SK-N-SH treated with all-trans-retinoic acid at 6 μM for 48 hours (cell line): ENCODE measurements around the gene CHID1.

Source experiments
- CSDC2 ChIP-seq: fragments of 250-450 bp; sonication (Bioruptor Pico); IDR thresholded peaks from 2 replicates; pipeline ENCODE4 v1.5.0; 2020; ENCODE audit warnings: mild to moderate bottlenecking, moderate library complexity
- ESRRG ChIP-seq: fragments of 250-450 bp; sonication (Bioruptor Pico); IDR thresholded peaks from 2 replicates; pipeline ENCODE4 v1.6.1; 2021; ENCODE audit warnings: mild to moderate bottlenecking
- GLIS3 ChIP-seq: fragments of 250-450 bp; sonication (Bioruptor Pico); IDR thresholded peaks from 2 replicates; pipeline ENCODE4 v1.5.0; 2020; ENCODE audit warnings: mild to moderate bottlenecking, moderate library complexity
- OSR1 ChIP-seq: fragments of 250-450 bp; sonication (Bioruptor Pico); IDR thresholded peaks from 2 replicates; pipeline ENCODE4 v1.8.0; 2022; ENCODE audit warnings: moderate library complexity, mild to moderate bottlenecking, inconsistent platforms
- RARB ChIP-seq: fragments of 250-450 bp; sonication (Bioruptor Pico); IDR thresholded peaks from 2 replicates; pipeline ENCODE4 v1.8.0; 2021; ENCODE audit warnings: mild to moderate bottlenecking, moderate library complexity
- SNAI2 ChIP-seq: fragments of 250-450 bp; sonication (Bioruptor Pico); IDR thresholded peaks from 2 replicates; pipeline ENCODE4 v1.5.0; 2020; ENCODE audit warnings: mild to moderate bottlenecking, moderate library complexity
- ZNF70 ChIP-seq: fragments of 450-650 bp; formaldehyde crosslinking; IDR thresholded peaks from 2 replicates; pipeline ENCODE4 v1.5.0; 2020; ENCODE audit warnings: mild to moderate bottlenecking, moderate library complexity
- ZNF8 ChIP-seq: fragments of 450-650 bp; formaldehyde crosslinking; IDR thresholded peaks from 2 replicates; pipeline ENCODE4 v1.5.0; 2020; ENCODE audit warnings: mild to moderate bottlenecking, moderate library complexity
- TF ChIP-seq, protein P1 (sequence below): fragments of 250-450 bp; sonication (Bioruptor Pico); IDR thresholded peaks from 2 replicates; pipeline ENCODE4 v1.8.0; 2020; ENCODE audit warnings: mild to moderate bottlenecking, moderate library complexity, borderline replicate concordance
- TF ChIP-seq, protein P2 (sequence below): fragments of 250-450 bp; sonication (Bioruptor Pico); IDR thresholded peaks from 2 replicates; pipeline ENCODE4 v1.5.1; 2020; ENCODE audit warnings: low read depth, mild to moderate bottlenecking, moderate library complexity

DNA sequence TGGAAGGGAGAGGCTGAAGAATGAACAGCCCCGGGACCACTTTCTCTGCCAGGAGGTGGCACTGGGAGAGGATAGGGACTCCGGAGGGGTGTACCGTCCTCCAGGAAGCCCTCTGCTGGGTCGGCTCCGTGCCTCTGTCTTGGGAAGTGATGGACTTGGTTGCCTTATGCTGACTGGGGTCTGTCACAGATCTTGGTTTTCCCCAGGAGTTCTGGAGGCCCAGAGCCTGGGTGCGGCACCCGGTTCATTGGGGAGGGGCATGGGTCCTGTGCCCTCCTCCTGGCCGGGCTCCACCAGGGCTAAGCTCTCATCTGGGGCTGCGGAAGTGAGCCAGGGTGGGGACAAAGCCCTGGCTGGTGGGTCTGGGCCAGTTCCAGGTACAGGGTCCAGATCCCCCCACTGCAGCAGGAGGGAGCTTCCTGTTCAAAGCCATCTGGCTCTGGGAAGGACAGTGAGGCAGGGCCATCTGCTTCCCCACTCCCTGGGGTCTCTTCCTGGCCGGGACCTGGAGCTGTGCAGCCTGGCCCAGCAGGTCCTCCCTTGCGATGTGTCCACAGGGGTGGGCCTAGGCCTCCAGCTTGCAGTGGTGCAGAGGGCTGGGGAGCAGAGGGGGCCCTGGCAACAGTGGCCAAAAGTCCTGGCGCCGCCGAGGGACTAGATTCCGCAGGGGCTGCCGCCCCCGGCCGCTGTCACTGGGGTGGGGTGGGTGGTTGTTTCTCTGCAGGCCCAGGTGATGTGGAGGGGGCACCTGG is 14.0 kb upstream of the CHID1 start:
- TF ChIP-seq ESRRG (CRISPR knock-in tag) (no peak), CSDC2 (CRISPR knock-in tag) (no peak), GLIS3 (CRISPR knock-in tag) (no peak), ZNF8 (no peak), OSR1 (CRISPR knock-in tag) (no peak), SNAI2 (CRISPR knock-in tag) (no peak), ZNF70 (CRISPR knock-in tag) (no peak), RARB (no peak)
- TF ChIP-seq, protein P1, sequence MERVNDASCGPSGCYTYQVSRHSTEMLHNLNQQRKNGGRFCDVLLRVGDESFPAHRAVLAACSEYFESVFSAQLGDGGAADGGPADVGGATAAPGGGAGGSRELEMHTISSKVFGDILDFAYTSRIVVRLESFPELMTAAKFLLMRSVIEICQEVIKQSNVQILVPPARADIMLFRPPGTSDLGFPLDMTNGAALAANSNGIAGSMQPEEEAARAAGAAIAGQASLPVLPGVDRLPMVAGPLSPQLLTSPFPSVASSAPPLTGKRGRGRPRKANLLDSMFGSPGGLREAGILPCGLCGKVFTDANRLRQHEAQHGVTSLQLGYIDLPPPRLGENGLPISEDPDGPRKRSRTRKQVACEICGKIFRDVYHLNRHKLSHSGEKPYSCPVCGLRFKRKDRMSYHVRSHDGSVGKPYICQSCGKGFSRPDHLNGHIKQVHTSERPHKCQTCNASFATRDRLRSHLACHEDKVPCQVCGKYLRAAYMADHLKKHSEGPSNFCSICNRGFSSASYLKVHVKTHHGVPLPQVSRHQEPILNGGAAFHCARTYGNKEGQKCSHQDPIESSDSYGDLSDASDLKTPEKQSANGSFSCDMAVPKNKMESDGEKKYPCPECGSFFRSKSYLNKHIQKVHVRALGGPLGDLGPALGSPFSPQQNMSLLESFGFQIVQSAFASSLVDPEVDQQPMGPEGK (CRISPR knock-in tag) = no peak
- TF ChIP-seq, protein P2, sequence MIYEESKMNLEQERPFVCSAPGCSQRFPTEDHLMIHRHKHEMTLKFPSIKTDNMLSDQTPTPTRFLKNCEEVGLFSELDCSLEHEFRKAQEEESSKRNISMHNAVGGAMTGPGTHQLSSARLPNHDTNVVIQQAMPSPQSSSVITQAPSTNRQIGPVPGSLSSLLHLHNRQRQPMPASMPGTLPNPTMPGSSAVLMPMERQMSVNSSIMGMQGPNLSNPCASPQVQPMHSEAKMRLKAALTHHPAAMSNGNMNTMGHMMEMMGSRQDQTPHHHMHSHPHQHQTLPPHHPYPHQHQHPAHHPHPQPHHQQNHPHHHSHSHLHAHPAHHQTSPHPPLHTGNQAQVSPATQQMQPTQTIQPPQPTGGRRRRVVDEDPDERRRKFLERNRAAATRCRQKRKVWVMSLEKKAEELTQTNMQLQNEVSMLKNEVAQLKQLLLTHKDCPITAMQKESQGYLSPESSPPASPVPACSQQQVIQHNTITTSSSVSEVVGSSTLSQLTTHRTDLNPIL (CRISPR knock-in tag) = no peak
